Activated T-cell treated with anti-CD3 and anti-CD28 coated beads for 48 hours (primary cell): Measurements from ENCODE around the gene FAR1.

Source experiments
- DNase-seq: peaks from one replicate; pipeline ENCODE4 v3.0.0-alpha.2; 2020; ENCODE audit warnings: low read depth

The FAR1 gene

GRCh38 chr11:13777341-13777985 lies 109.0 kb downstream of the FAR1 start:
- no peak for DNase-seq

- no peak for DNase-seq
Observed at GRCh38 chr11:13778345-13778744, 109.9 kb downstream of the FAR1 start.

GRCh38 chr11:13781153-13781552 lies 112.7 kb downstream of the FAR1 start:
- no peak for DNase-seq
